ENCODE data around the gene TKT. TPM values are rescaled to one million over a fixed set of nuclear protein-coding genes. Genes with fewer than 3 reads are reported as not detected.

The TKT gene
- total and polyA plus RNA-seq, 2 of the 13 experiments (the other 11 are each of a cell fraction or from before 2014, with no cell fraction given) = 150 to 238 TPM

GRCh38 chr3:53255775-53256703 lies at the start of gene TKT (continued):
- TF ChIP-seq ZBTB10 (CRISPR knock-in tag; IDR thresholded peaks at IDR 0.05; ENCODE audit: borderline replicate concordance) (no peak), ZNF276 (CRISPR knock-in tag; IDR thresholded peaks at IDR 0.05; ENCODE audit: low read depth) (no peak), CREB3 (CRISPR knock-in tag; IDR thresholded peaks at IDR 0.05) (no peak), ZNF24 (IDR thresholded peaks at IDR 0.05) (no peak), ISX (CRISPR knock-in tag; conservative IDR thresholded peaks at IDR 0.05) (no peak), DRAP1 (CRISPR knock-in tag; IDR thresholded peaks at IDR 0.05) (peak; percentile 79), ZFAT (CRISPR knock-in tag; conservative IDR thresholded peaks at IDR 0.05) (no peak), DNMT1 (CRISPR knock-in tag; IDR thresholded peaks at IDR 0.05) (no peak), JUN (CRISPR knock-in tag; IDR thresholded peaks at IDR 0.05) (no peak), THAP7 (CRISPR knock-in tag; IDR thresholded peaks at IDR 0.05) (peak; percentile 58; the same call in 1 of the 2 replicates), ZFP90 (CRISPR knock-in tag; IDR thresholded peaks at IDR 0.05; ENCODE audit: borderline replicate concordance) (no peak), ZNF256 (CRISPR knock-in tag; conservative IDR thresholded peaks at IDR 0.05) (no peak), ZNF180 (CRISPR knock-in tag; IDR thresholded peaks at IDR 0.05; ENCODE audit: borderline replicate concordance, low read depth) (no peak), NR2F2 (IDR thresholded peaks at IDR 0.05; ENCODE audit: borderline replicate concordance, low read depth) (no peak), RBM22 (optimal IDR thresholded peaks at IDR 0.05; ENCODE audit: low read length) (no peak), ETV5 (CRISPR knock-in tag; IDR thresholded peaks at IDR 0.05; ENCODE audit: borderline replicate concordance) (no peak), ZNF784 (CRISPR knock-in tag; IDR thresholded peaks at IDR 0.05; ENCODE audit: borderline replicate concordance) (no peak; the same call in 1 of the 2 replicates), SYNCRIP (IDR thresholded peaks at IDR 0.05; ENCODE audit: insufficient read depth, low read depth, low read length) (no peak), ZNF569 (CRISPR knock-in tag; IDR thresholded peaks at IDR 0.05; ENCODE audit: borderline replicate concordance) (no peak), NFKBIZ (CRISPR knock-in tag; IDR thresholded peaks at IDR 0.05) (no peak), ARHGAP35 (CRISPR knock-in tag; IDR thresholded peaks at IDR 0.05; ENCODE audit: borderline replicate concordance) (no peak), BRCA1 (CRISPR knock-in tag; IDR thresholded peaks at IDR 0.05) (no peak)
